HUES64 (cell line): ENCODE measurements around the gene MLYCD.
A peak's percentile ranks its signal among the peaks of the same experiment; 100 is the strongest.

Experiments used
- H3K27ac ChIP-seq: 2 replicates; pipeline ENCODE4 v1.7.0; 2013; ENCODE audit warnings: low read depth, low read length, inconsistent platforms
- H3K27me3 ChIP-seq: 2 replicates; pipeline ENCODE4 v1.6.1; 2013; ENCODE audit warnings: mild to moderate bottlenecking, low read length; ENCODE audit not compliant: insufficient read depth
- H3K36me3 ChIP-seq: 2 replicates; pipeline ENCODE4 v1.6.1; 2013; ENCODE audit warnings: mild to moderate bottlenecking, low read length; ENCODE audit not compliant: insufficient read depth
- H3K4me1 ChIP-seq: 2 replicates; pipeline ENCODE4 v1.6.1; 2013; ENCODE audit warnings: mild to moderate bottlenecking, low read length, moderate library complexity; ENCODE audit not compliant: insufficient read depth
- H3K4me3 ChIP-seq: 2 replicates; pipeline ENCODE4 v1.5.1; 2013; ENCODE audit warnings: mild to moderate bottlenecking, low read length, moderate library complexity
- H3K9ac ChIP-seq: 2 replicates; pipeline ENCODE4 v1.6.1; 2013; ENCODE audit warnings: mild to moderate bottlenecking, low read depth, low read length
- H3K9me3 ChIP-seq: 2 replicates; pipeline ENCODE4 v1.6.1; 2013; ENCODE audit warnings: low read depth, low read length; ENCODE audit not compliant: insufficient read depth
- WGBS: fragments of 150-250, 120-280 bp; methylation state at CpG from one replicate; pipeline ENCODE4 v1.1.7; 2013; ENCODE audit warnings: missing lambda C conversion rate; 5-methylcytosine and 5-hydroxymethylcytosine counted together

Gene MLYCD

GRCh38 chr16:83968891-83969649, 70.2 kb downstream of the MLYCD start:
- Histone ChIP-seq H3K9me3 (no peaks in the 10 kb centered on the region), H3K9ac (no peak overlapping the region), H3K4me3 (peak overlapping the region; percentile 48), H3K27ac (no peak overlapping the region), H3K36me3 (no peaks in the 10 kb centered on the region), H3K4me1 (no peaks in the 10 kb centered on the region), H3K27me3 (peaks cover 14% of the 10 kb centered on the region)
- WGBS, result 2% methylated on average over 44 of the region's 45 CpGs

GRCh38 chr16:83969771-83970429, 71.0 kb downstream of the MLYCD start:
- Histone ChIP-seq H3K9ac (no peak overlapping the region), H3K36me3 (no peaks in the 10 kb centered on the region), H3K9me3 (no peaks in the 10 kb centered on the region), H3K27me3 (peaks cover 14% of the 10 kb centered on the region), H3K4me1 (no peaks in the 10 kb centered on the region), H3K4me3 (no peak overlapping the region; the same call in 1 of the 2 replicates), H3K27ac (no peak overlapping the region)
- 52% methylated on average over 15 of the region's 18 CpGs for WGBS

GRCh38 chr16:83970430-83970815, 71.5 kb downstream of the MLYCD start:
- Histone ChIP-seq H3K4me3 (no peak overlapping the region), H3K27ac (no peak overlapping the region), H3K9me3 (no peaks in the 10 kb centered on the region), H3K36me3 (no peaks in the 10 kb centered on the region), H3K27me3 (peaks cover 14% of the 10 kb centered on the region), H3K4me1 (no peaks in the 10 kb centered on the region), H3K9ac (no peak overlapping the region)
- WGBS, result 90% methylated on average over 6 of the region's 6 CpGs

- Histone ChIP-seq H3K4me1 (no peaks in the 10 kb centered on the region), H3K9me3 (no peaks in the 10 kb centered on the region), H3K9ac (no peak overlapping the region), H3K27ac (no peak overlapping the region), H3K36me3 (no peaks in the 10 kb centered on the region), H3K27me3 (peaks cover 14% of the 10 kb centered on the region), H3K4me3 (no peak overlapping the region)
- WGBS, result 84% methylated on average over 27 of the region's 27 CpGs
Observed at GRCh38 chr16:83971165-83972130, 72.5 kb downstream of the MLYCD start.

- no peaks in the 10 kb centered on the region for H3K36me3 ChIP-seq
- 89% methylated on average over 19 of the region's 19 CpGs for WGBS
- no peaks in the 10 kb centered on the region for H3K4me1 ChIP-seq
- no peak overlapping the region for H3K9ac ChIP-seq
- no peak overlapping the region for H3K27ac ChIP-seq
- H3K27me3 ChIP-seq, result peaks cover 14% of the 10 kb centered on the region
- no peak overlapping the region for H3K4me3 ChIP-seq
- H3K9me3 ChIP-seq, result no peaks in the 10 kb centered on the region
Observed at GRCh38 chr16:83972256-83973008, 73.5 kb downstream of the MLYCD start.

- H3K9ac ChIP-seq, result no peak overlapping the region
- WGBS, result 96% methylated on average over 10 of the region's 10 CpGs
- H3K9me3 ChIP-seq, result peaks cover 4% of the 10 kb centered on the region; the same call in 1 of the 2 replicates
- no peak overlapping the region for H3K4me3 ChIP-seq
- no peak overlapping the region for H3K27ac ChIP-seq
- H3K36me3 ChIP-seq, result no peaks in the 10 kb centered on the region; the same call in 1 of the 2 replicates
- peaks cover 14% of the 10 kb centered on the region for H3K27me3 ChIP-seq
- H3K4me1 ChIP-seq, result no peaks in the 10 kb centered on the region
Observed at GRCh38 chr16:83973077-83973476, 74.2 kb downstream of the MLYCD start.

GRCh38 chr16:83973581-83974385, 74.9 kb downstream of the MLYCD start:
- no peaks in the 10 kb centered on the region for H3K4me1 ChIP-seq
- no peak overlapping the region for H3K27ac ChIP-seq
- peaks cover 12% of the 10 kb centered on the region for H3K27me3 ChIP-seq
- WGBS, result 92% methylated on average over 22 of the region's 22 CpGs
- H3K9ac ChIP-seq, result no peak overlapping the region
- peaks cover 11% of the 10 kb centered on the region for H3K9me3 ChIP-seq
- no peaks in the 10 kb centered on the region; the same call in 1 of the 2 replicates for H3K36me3 ChIP-seq
- no peak overlapping the region for H3K4me3 ChIP-seq

- H3K9ac ChIP-seq, result no peak overlapping the region
- H3K4me3 ChIP-seq, result no peak overlapping the region
- no peak overlapping the region for H3K27ac ChIP-seq
- H3K36me3 ChIP-seq, result no peaks in the 10 kb centered on the region; the same call in 1 of the 2 replicates
- H3K27me3 ChIP-seq, result peaks cover 5% of the 10 kb centered on the region; the same call in 1 of the 2 replicates
- H3K9me3 ChIP-seq, result peaks cover 15% of the 10 kb centered on the region
- H3K4me1 ChIP-seq, result no peaks in the 10 kb centered on the region
- 74% methylated on average over 7 of the region's 7 CpGs for WGBS
Observed at GRCh38 chr16:83974475-83974874, 75.6 kb downstream of the MLYCD start.

- H3K27me3 ChIP-seq, result no peaks in the 10 kb centered on the region
- H3K27ac ChIP-seq, result no peak overlapping the region
- peaks cover 15% of the 10 kb centered on the region for H3K9me3 ChIP-seq
- H3K4me3 ChIP-seq, result no peak overlapping the region
- H3K36me3 ChIP-seq, result no peaks in the 10 kb centered on the region; the same call in 1 of the 2 replicates
- H3K9ac ChIP-seq, result no peak overlapping the region
- 91% methylated on average over 15 of the region's 15 CpGs for WGBS
- H3K4me1 ChIP-seq, result no peaks in the 10 kb centered on the region
Observed at GRCh38 chr16:83975590-83976260, 76.8 kb downstream of the MLYCD start.
